ENCODE measurements around the gene PHETA2. TPM values are rescaled to one million over a fixed set of nuclear protein-coding genes. Genes with fewer than 3 reads are reported as not detected.
A peak's percentile ranks its signal among the peaks of the same experiment; 100 is the strongest.

PHETA2 gene
- total RNA-seq (ENCODE audit: insufficient read depth, low replicate concordance): 15.4 TPM

GRCh38 chr22:42074132-42074811 lies at the start of gene PHETA2:
Gene PHETA2 (plus strand): TSS chr22:42074248. CDS start chr22:42077294, 3,046 bp downstream.
- DNase-seq (ENCODE audit: low spot score): peak; percentile 73

- DNase-seq (ENCODE audit: low spot score): no peak
These were observed 48.6 kb upstream of the PHETA2 start for GRCh38 chr22:42025421-42025820.

GRCh38 chr22:42026705-42027104 lies 47.3 kb upstream of the PHETA2 start:
- no peak for DNase-seq (ENCODE audit: low spot score)

- DNase-seq (ENCODE audit: low spot score): no peak
These were observed 40.5 kb upstream of the PHETA2 start for GRCh38 chr22:42033263-42034181.

- DNase-seq (ENCODE audit: low spot score): no peak
These were observed 38.8 kb upstream of the PHETA2 start for GRCh38 chr22:42035256-42035655.

GRCh38 chr22:42039271-42039670 lies 34.8 kb upstream of the PHETA2 start:
- DNase-seq (ENCODE audit: low spot score): no peak

- no peak for DNase-seq (ENCODE audit: low spot score)
These were observed 32.3 kb upstream of the PHETA2 start for GRCh38 chr22:42041784-42042183.

GRCh38 chr22:42050641-42051180 lies 23.3 kb upstream of the PHETA2 start:
- no peak for DNase-seq (ENCODE audit: low spot score)

GRCh38 chr22:42052765-42053164 lies 21.3 kb upstream of the PHETA2 start:
- no peak for DNase-seq (ENCODE audit: low spot score)

GRCh38 chr22:42056757-42057511 lies 17.1 kb upstream of the PHETA2 start:
- no peak for DNase-seq (ENCODE audit: low spot score)

GRCh38 chr22:42060489-42060888 lies 13.6 kb upstream of the PHETA2 start:
- DNase-seq (ENCODE audit: low spot score): no peak

GRCh38 chr22:42061041-42061440 lies 13.0 kb upstream of the PHETA2 start:
- no peak for DNase-seq (ENCODE audit: low spot score)

- DNase-seq (ENCODE audit: low spot score): no peak
These were observed 11.4 kb upstream of the PHETA2 start for GRCh38 chr22:42062506-42063170.

- no peak for DNase-seq (ENCODE audit: low spot score)
These were observed 9.4 kb upstream of the PHETA2 start for GRCh38 chr22:42064629-42065028.

GRCh38 chr22:42065438-42066125 lies 8.5 kb upstream of the PHETA2 start:
- no peak for DNase-seq (ENCODE audit: low spot score)

- DNase-seq (ENCODE audit: low spot score): no peak
These were observed 7.8 kb upstream of the PHETA2 start for GRCh38 chr22:42066126-42066761.

- DNase-seq (ENCODE audit: low spot score): no peak
These were observed 7.1 kb upstream of the PHETA2 start for GRCh38 chr22:42066937-42067336.

- no peak for DNase-seq (ENCODE audit: low spot score)
These were observed 6.3 kb upstream of the PHETA2 start for GRCh38 chr22:42067671-42068251.

GRCh38 chr22:42068291-42068690 lies 5.8 kb upstream of the PHETA2 start:
- DNase-seq (ENCODE audit: low spot score): no peak
